Measurements from ENCODE around the gene EGR2.

The EGR2 gene

DNA sequence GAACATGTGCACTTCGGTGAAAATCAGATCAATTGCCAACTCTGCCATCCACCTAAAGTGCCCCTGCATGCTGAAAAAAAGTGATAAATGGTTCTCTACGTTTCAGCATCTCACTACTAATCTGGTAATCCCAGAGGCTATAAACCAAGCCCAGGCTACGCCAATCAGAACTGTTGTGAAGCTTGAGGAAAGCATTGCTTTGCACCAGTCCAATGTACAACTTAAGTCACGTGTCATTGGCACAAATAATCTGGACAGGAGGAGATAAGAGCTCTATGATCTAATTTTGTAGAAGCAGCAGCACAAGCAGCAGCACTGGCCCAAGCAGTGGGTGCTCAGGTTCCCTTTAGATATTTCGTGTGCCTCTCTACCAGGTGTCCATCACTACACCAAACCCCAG, 4.4 kb upstream of the EGR2 start:
- in situ Hi-C loops (cut with HindIII; ENCODE audit: low sequenced_read_pairs), result no loop called here
- TF ChIP-seq CTCF (IDR thresholded peaks at IDR 0.05; ENCODE audit: low read depth, low read length, missing control alignments), result no peak
- no peak overlapping the region for H3K4me3 ChIP-seq (ENCODE audit: low read depth, low read length)
- DNase-seq (ENCODE audit: low read depth), result no peak

DNA sequence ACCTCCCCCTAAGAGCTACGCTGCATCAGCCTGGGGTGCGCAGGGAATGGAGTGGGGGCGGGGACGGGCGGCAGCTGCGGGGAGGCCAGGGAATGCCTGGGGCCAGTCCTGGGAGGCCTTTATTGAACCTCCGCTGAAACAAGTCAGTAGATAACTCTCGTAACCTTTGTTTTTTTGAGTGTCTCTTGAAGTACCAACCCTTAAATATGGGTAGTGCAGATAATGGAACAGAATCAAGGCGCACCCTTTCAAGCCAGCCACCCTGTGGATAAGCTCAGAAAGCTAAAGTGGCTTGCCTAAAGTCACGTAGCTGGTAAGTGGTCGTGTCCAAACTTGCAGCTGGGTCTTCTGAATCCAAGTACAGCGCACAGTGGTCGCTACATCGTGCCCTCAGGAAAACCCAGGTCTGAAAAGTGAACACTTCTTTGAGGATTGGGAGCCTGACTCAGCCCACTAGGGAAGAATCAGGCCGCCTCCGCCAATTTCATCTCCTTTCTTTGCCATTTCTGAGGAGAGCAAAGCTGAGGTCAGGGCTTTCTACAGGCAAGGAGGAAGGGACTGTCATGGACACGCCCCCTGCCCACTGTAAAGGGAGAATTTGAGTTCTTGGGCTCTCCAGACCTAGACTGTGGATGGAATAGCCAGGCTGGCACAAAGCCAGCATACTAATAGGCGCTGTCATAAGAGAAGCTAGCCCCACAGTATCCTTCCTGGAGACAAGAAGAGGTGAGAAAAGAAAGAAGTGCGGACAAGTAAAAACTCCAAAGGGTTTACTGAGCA, 3.2 kb upstream of the EGR2 start:
- H3K4me3 ChIP-seq (ENCODE audit: low read depth, low read length), result no peak overlapping the region
- no peak for DNase-seq (ENCODE audit: low read depth)
- no peak for TF ChIP-seq CTCF (IDR thresholded peaks at IDR 0.05; ENCODE audit: low read depth, low read length, missing control alignments)
- in situ Hi-C loops (cut with HindIII; ENCODE audit: low sequenced_read_pairs), result no loop called here

DNA sequence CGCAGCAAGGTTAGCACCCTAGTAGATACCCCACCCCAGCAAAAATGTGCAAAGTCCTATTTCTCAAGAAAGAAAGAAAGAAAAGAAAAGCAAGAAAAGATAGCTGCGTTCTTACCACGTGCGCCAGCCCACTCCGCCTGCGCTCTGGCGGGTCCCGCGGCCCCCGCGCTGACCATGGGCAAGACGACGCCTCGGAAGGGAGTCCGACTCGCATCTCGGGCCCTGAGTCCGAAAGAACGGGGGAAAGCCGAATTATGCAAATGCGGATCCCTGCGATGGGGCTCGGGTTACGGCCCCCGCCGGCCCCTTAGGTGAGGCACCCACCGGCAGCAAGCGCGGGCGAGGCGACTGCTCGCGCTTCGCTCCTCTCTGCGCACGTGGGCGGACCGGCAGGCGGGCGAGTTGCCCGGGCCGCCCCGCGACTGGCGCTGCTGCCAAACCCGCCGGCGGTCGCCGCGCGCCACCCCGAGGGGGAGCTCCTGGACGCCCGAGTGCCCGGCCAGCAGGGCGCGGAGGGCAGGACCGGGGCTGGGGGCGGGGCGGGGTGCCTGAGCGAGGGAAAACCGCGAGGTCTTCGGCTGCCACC, 2.4 kb upstream of the EGR2 start:
- no peak for TF ChIP-seq CTCF (IDR thresholded peaks at IDR 0.05; ENCODE audit: low read depth, low read length, missing control alignments)
- DNase-seq (ENCODE audit: low read depth), result no peak
- peak overlapping the region; percentile 64 for H3K4me3 ChIP-seq (ENCODE audit: low read depth, low read length)

DNA sequence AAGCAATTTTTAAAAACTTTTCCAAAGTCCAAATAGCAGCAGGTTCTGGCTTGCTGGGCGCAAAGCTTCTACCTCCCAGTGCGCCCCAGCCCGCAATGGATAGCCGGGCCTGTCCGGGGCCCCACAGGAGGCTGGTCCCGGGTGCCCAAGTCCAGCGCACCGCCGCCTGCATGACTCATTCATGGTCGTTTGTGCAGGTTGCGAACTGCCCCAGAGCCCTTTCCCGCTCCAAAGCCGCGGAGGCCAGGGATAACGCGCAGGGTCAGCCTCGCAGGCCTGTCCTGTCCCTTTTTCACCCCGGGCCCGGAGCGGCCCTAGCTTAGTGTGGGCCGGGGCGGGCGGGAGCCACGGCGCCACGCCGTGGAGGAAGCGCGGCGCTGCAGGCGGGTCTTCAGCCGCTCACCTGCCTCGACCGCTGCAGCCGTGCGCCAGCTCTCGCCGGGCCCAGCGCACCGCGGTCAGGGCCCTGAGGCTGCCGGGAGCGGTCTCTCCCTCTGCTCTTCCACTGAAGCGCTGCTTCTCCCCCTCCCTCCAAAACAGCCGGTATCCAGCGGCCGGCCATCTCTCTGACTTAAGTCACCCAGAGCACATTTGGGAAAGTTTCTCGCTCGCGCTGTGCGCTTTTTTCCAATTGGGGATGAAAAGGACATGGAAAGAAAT, 1.7 kb upstream of the EGR2 start:
- in situ Hi-C loops (cut with HindIII; ENCODE audit: low sequenced_read_pairs), result no loop called here
- DNase-seq (ENCODE audit: low read depth), result no peak
- peak; percentile 75 for TF ChIP-seq CTCF (IDR thresholded peaks at IDR 0.05; ENCODE audit: low read depth, low read length, missing control alignments)
- peak overlapping the region; percentile 64 for H3K4me3 ChIP-seq (ENCODE audit: low read depth, low read length)

More for the DNA sequence above, 2.4 kb upstream of the EGR2 start:
- in situ Hi-C loops (cut with HindIII; ENCODE audit: low sequenced_read_pairs), result no loop called here

DNA sequence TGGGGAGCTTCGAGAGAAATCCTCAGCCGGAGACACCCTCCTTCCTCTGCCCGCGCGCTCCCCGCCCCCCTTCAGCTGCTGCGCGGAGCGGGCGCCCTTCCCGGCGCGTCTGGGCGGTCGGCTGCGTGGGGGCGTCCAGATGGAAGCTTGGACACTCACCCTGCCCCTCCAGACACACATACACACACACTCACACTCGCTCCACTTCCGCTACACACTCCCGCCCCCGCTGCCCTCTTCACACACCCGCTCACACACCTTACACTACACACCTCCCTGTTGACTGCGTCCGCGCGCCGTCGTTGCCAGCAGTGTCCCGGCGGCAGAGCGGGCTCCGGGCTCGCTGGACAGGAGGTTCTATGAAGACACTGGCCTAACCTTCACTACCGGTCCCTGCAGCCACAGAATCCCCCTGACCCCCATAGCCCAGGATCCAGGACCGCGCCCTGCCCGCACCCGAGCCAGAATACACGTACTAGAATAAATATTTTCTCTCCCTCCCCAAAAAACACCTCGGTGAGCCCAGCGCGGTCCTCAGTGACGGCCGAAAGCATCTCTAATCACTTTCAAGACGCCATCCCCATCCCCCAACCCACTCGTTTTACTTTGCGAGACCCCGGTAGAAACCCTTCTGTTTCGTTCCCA, 1.1 kb upstream of the EGR2 start:
- in situ Hi-C loops (cut with HindIII; ENCODE audit: low sequenced_read_pairs), result no loop called here
- H3K4me3 ChIP-seq (ENCODE audit: low read depth, low read length), result peak overlapping the region; percentile 64
- no peak for DNase-seq (ENCODE audit: low read depth)
- no peak for TF ChIP-seq CTCF (IDR thresholded peaks at IDR 0.05; ENCODE audit: low read depth, low read length, missing control alignments)

DNA sequence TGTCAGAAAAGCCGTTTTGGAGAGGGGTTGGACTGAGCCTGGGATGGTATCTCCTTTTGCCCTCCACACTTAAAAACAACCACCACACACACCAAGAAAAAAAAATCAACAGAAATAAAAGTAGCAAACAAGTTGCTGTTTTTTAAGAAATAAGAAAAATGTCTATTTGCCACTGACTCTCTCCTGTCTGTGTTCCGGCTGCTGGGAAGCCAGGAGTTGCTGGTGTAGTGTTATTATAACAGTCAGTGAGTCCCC, 163 bp downstream of the EGR2 start:
- peak overlapping the region; percentile 64 for H3K4me3 ChIP-seq (ENCODE audit: low read depth, low read length)
- in situ Hi-C loops (cut with HindIII; ENCODE audit: low sequenced_read_pairs), result no loop called here
- no peak for TF ChIP-seq CTCF (IDR thresholded peaks at IDR 0.05; ENCODE audit: low read depth, low read length, missing control alignments)
- DNase-seq (ENCODE audit: low read depth), result no peak

All from astrocyte of the cerebellum (primary cell).